HepG2 (cell line): ENCODE data around the gene PPP2R5B. TPM values are rescaled to one million over a fixed set of nuclear protein-coding genes. Genes with fewer than 3 reads are reported as not detected.

Source experiments
- AGO2 ChIP-seq: fragments of 200-400 bp; formaldehyde crosslinking; optimal IDR thresholded peaks from 2 replicates; pipeline ENCODE3; 2017; ENCODE audit warnings: mild to moderate bottlenecking, low read depth, low read length, moderate library complexity
- ATM ChIP-seq: fragments of 450-650 bp; IDR thresholded peaks from 2 replicates; pipeline ENCODE4 v1.7.1; 2017; ENCODE audit warnings: mild to moderate bottlenecking, borderline replicate concordance
- FLYWCH1 ChIP-seq: sonication (generic); formaldehyde crosslinking; IDR thresholded peaks from 2 replicates; pipeline ENCODE4 v1.8.1; 2023; ENCODE audit warnings: mild to moderate bottlenecking, missing genetic modification reagents
- HMG20B ChIP-seq: conservative IDR thresholded peaks from 2 replicates; pipeline ENCODE4 v1.6.1; 2016; ENCODE audit warnings: missing genetic modification reagents, missing compliant biosample characterization
- JUN ChIP-seq: sonication (generic); formaldehyde crosslinking; IDR thresholded peaks from 2 replicates; pipeline ENCODE4 v1.4.0; 2020; ENCODE audit warnings: mild to moderate bottlenecking, missing genetic modification reagents
- KLF15 ChIP-seq: sonication (generic); formaldehyde crosslinking; IDR thresholded peaks from 2 replicates; pipeline ENCODE4 v1.8.1; 2023; ENCODE audit warnings: borderline replicate concordance, mild to moderate bottlenecking, inconsistent platforms, missing genetic modification reagents, mixed read lengths
- KLF16 ChIP-seq, 2 experiments: sonication (generic) in 1 of 2; formaldehyde crosslinking in 1 of 2; IDR thresholded peaks; 2 replicates each; pipeline versions ENCODE4 v1.6.1 to v1.8.0; 2016 to 2023; ENCODE audit warnings: missing genetic modification reagents in 2 of 2, missing compliant biosample characterization in 1 of 2
- MIXL1 ChIP-seq: IDR thresholded peaks from 2 replicates; pipeline ENCODE4 v1.6.1; 2016
- NCOA2 ChIP-seq: sonication (generic); formaldehyde crosslinking; IDR thresholded peaks from 2 replicates; pipeline ENCODE4 v1.8.0; 2022; ENCODE audit warnings: inconsistent platforms
- ZIK1 ChIP-seq: sonication (generic); formaldehyde crosslinking; IDR thresholded peaks from 2 replicates; pipeline ENCODE4 v1.5.0; 2020; ENCODE audit warnings: mild to moderate bottlenecking, low read depth, missing genetic modification reagents, borderline replicate concordance
- ZMYM2 ChIP-seq: sonication (generic); formaldehyde crosslinking; IDR thresholded peaks from 2 replicates; pipeline ENCODE4 v1.8.0; 2022; ENCODE audit warnings: mild to moderate bottlenecking, missing genetic modification reagents
- ZNF354B ChIP-seq: sonication (generic); formaldehyde crosslinking; IDR thresholded peaks from 2 replicates; pipeline ENCODE4 v1.8.0; 2022; ENCODE audit warnings: mild to moderate bottlenecking, missing genetic modification reagents
- ZNF496 ChIP-seq: sonication (generic); formaldehyde crosslinking; IDR thresholded peaks from 2 replicates; pipeline ENCODE4 v1.8.1; 2023; ENCODE audit warnings: mild to moderate bottlenecking, moderate library complexity, missing genetic modification reagents; ENCODE audit not compliant: insufficient replicate concordance
- ZNF891 ChIP-seq: sonication (generic); formaldehyde crosslinking; IDR thresholded peaks from 2 replicates; pipeline ENCODE4 v1.5.0; 2020; ENCODE audit warnings: mild to moderate bottlenecking, missing genetic modification reagents
- polyA plus RNA-seq, 8 experiments: library from polyadenylated mRNA; depleted of rRNA in 3 of 8; stranded (reverse) in 7 of 8; unstranded in 1 of 8; fragments of >200 nt; fragmentation: Illumina TruSeq in 4 of 8; extraction: Trizol in 4 of 8; gene quantifications; 2 replicates each; pipeline versions ENCODE4 v1.2.1 to v1.2.3, GENCODE V29; 2011 to 2016; ENCODE audit warnings: low read depth in 4 of 8, missing spikeins in 1 of 8, mixed read lengths in 1 of 8; ENCODE audit not compliant: insufficient read depth in 1 of 8
- total RNA-seq, 5 experiments: library from RNA; depleted of rRNA; stranded (reverse); fragments of >200 nt; fragmentation: Illumina TruSeq; extraction: Trizol; gene quantifications; 2 replicates each; pipeline ENCODE4 v1.2.3, GENCODE V29; 2016; ENCODE audit warnings: low read depth in 1 of 5
- TF ChIP-seq, protein P1 (sequence below): sonication (generic); formaldehyde crosslinking; IDR thresholded peaks from 2 replicates; pipeline ENCODE4 v1.5.0; 2020; ENCODE audit warnings: mild to moderate bottlenecking, missing genetic modification reagents, borderline replicate concordance
- TF ChIP-seq, protein P2 (sequence below): sonication (generic); formaldehyde crosslinking; conservative IDR thresholded peaks from 2 replicates; pipeline ENCODE4 v1.4.0; 2020; ENCODE audit warnings: missing genetic modification reagents
- TF ChIP-seq, protein P3 (sequence below): sonication (generic); formaldehyde crosslinking; IDR thresholded peaks from 2 replicates; pipeline ENCODE4 v1.4.0; 2020; ENCODE audit warnings: missing genetic modification reagents, mild to moderate bottlenecking, borderline replicate concordance

Gene PPP2R5B
- total and polyA plus RNA-seq, 2 of the 13 experiments (the other 11 are each of a cell fraction or from before 2014, with no cell fraction given) = 2.3 to 8.3 TPM

DNA sequence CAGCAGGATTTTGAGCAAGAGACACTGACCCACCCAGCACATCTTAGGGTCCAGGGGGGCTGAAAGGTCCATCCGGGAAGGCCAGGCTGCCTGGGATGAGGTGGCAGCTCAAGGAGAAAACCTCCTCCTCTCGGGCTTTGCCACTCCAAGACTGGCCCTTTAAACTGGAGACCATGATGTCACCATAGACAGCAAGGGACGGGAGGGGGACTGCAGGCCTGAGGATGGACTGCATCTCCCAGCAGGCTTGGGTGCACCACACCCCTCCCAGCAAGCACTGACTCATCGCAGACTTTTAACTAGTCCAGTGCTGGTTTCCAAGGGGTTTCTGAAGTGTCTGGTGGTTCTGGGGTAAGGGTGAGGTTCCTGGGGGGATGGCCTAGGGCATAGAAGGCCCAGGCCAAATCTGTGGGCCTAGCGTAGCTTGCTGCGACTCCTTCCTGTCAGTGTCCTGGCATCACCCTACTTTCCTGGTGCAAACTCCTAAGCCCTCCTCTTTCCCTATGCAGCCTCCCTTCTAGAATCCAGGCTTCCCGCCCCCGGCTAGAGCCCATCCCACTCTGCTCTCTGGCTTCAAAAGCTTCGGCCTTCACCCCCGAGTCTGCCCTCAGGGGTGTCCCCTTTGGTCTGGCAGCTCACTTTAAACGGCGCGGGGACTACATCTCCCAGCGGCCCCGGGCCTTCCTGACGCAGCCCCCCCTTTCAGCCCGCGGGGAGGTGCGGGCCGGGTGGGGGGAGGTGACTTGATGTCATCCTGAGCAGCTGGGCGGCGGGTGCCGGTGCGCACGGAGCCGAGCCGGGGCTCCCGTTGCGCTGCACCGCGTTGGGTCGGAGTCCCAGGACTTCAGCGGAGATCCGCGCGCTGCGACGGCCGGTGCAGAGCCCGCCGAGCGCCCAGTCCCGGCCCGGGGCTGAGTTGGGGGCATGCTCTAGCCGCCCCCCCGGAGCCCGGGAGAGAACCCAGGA is at the start of gene PPP2R5B (continued):
- TF ChIP-seq, protein P1, sequence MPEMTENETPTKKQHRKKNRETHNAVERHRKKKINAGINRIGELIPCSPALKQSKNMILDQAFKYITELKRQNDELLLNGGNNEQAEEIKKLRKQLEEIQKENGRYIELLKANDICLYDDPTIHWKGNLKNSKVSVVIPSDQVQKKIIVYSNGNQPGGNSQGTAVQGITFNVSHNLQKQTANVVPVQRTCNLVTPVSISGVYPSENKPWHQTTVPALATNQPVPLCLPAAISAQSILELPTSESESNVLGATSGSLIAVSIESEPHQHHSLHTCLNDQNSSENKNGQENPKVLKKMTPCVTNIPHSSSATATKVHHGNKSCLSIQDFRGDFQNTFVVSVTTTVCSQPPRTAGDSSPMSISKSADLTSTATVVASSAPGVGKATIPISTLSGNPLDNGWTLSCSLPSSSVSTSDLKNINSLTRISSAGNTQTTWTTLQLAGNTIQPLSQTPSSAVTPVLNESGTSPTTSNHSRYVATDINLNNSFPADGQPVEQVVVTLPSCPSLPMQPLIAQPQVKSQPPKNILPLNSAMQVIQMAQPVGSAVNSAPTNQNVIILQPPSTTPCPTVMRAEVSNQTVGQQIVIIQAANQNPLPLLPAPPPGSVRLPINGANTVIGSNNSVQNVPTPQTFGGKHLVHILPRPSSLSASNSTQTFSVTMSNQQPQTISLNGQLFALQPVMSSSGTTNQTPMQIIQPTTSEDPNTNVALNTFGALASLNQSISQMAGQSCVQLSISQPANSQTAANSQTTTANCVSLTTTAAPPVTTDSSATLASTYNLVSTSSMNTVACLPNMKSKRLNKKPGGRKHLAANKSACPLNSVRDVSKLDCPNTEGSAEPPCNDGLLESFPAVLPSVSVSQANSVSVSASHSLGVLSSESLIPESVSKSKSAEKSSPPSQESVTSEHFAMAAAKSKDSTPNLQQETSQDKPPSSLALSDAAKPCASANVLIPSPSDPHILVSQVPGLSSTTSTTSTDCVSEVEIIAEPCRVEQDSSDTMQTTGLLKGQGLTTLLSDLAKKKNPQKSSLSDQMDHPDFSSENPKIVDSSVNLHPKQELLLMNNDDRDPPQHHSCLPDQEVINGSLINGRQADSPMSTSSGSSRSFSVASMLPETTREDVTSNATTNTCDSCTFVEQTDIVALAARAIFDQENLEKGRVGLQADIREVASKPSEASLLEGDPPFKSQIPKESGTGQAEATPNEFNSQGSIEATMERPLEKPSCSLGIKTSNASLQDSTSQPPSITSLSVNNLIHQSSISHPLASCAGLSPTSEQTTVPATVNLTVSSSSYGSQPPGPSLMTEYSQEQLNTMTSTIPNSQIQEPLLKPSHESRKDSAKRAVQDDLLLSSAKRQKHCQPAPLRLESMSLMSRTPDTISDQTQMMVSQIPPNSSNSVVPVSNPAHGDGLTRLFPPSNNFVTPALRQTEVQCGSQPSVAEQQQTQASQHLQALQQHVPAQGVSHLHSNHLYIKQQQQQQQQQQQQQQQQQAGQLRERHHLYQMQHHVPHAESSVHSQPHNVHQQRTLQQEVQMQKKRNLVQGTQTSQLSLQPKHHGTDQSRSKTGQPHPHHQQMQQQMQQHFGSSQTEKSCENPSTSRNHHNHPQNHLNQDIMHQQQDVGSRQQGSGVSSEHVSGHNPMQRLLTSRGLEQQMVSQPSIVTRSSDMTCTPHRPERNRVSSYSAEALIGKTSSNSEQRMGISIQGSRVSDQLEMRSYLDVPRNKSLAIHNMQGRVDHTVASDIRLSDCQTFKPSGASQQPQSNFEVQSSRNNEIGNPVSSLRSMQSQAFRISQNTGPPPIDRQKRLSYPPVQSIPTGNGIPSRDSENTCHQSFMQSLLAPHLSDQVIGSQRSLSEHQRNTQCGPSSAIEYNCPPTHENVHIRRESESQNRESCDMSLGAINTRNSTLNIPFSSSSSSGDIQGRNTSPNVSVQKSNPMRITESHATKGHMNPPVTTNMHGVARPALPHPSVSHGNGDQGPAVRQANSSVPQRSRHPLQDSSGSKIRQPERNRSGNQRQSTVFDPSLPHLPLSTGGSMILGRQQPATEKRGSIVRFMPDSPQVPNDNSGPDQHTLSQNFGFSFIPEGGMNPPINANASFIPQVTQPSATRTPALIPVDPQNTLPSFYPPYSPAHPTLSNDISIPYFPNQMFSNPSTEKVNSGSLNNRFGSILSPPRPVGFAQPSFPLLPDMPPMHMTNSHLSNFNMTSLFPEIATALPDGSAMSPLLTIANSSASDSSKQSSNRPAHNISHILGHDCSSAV (CRISPR knock-in tag) = no peak
- TF ChIP-seq FLYWCH1 (CRISPR knock-in tag) (no peak), ZMYM2 (CRISPR knock-in tag) (no peak), KLF16 (CRISPR knock-in tag; IDR thresholded peaks at IDR 0.05) (no peak; a peak in 1 of 4 replicates), NCOA2 (CRISPR knock-in tag) (no peak), MIXL1 (CRISPR knock-in tag) (peak; percentile 44), HMG20B (no peak), AGO2 (no peak), JUN (peak; percentile 93), ZNF891 (CRISPR knock-in tag) (no peak), KLF15 (no peak), ZNF496 (CRISPR knock-in tag) (no peak), ZNF354B (CRISPR knock-in tag) (no peak), ZIK1 (no peak), ATM (no peak)
- TF ChIP-seq, protein P2, sequence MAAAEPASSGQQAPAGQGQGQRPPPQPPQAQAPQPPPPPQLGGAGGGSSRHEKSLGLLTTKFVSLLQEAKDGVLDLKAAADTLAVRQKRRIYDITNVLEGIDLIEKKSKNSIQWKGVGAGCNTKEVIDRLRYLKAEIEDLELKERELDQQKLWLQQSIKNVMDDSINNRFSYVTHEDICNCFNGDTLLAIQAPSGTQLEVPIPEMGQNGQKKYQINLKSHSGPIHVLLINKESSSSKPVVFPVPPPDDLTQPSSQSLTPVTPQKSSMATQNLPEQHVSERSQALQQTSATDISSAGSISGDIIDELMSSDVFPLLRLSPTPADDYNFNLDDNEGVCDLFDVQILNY (CRISPR knock-in tag) = peak; percentile 51; the same call in 1 of the 2 replicates
- TF ChIP-seq, protein P3, sequence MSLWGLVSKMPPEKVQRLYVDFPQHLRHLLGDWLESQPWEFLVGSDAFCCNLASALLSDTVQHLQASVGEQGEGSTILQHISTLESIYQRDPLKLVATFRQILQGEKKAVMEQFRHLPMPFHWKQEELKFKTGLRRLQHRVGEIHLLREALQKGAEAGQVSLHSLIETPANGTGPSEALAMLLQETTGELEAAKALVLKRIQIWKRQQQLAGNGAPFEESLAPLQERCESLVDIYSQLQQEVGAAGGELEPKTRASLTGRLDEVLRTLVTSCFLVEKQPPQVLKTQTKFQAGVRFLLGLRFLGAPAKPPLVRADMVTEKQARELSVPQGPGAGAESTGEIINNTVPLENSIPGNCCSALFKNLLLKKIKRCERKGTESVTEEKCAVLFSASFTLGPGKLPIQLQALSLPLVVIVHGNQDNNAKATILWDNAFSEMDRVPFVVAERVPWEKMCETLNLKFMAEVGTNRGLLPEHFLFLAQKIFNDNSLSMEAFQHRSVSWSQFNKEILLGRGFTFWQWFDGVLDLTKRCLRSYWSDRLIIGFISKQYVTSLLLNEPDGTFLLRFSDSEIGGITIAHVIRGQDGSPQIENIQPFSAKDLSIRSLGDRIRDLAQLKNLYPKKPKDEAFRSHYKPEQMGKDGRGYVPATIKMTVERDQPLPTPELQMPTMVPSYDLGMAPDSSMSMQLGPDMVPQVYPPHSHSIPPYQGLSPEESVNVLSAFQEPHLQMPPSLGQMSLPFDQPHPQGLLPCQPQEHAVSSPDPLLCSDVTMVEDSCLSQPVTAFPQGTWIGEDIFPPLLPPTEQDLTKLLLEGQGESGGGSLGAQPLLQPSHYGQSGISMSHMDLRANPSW (CRISPR knock-in tag) = peak; percentile 68; the same call in 1 of the 2 replicates
